Osteocyte (in vitro differentiated cells): ENCODE data around the gene ZNF275. TPM values are rescaled to one million over a fixed set of nuclear protein-coding genes. Genes with fewer than 3 reads are reported as not detected.

Experiments used
- DNase-seq: peaks from one replicate; pipeline ENCODE4 v3.0.0; 2021; ENCODE audit warnings: mixed read lengths; ENCODE audit not compliant: unreplicated experiment; ENCODE audit errors: extremely low spot score
- H3K27ac Mint-ChIP-seq: one replicate; pipeline ENCODE4 v1.8.0; 2021; ENCODE audit warnings: mild to moderate bottlenecking, mixed read lengths; ENCODE audit not compliant: unreplicated experiment
- H3K27me3 Mint-ChIP-seq: one replicate; pipeline ENCODE4 v1.8.0; 2021; ENCODE audit warnings: mixed read lengths; ENCODE audit not compliant: unreplicated experiment
- H3K36me3 Mint-ChIP-seq: one replicate; pipeline ENCODE4 v1.8.0; 2021; ENCODE audit warnings: mixed read lengths; ENCODE audit not compliant: unreplicated experiment
- H3K4me1 Mint-ChIP-seq: one replicate; pipeline ENCODE4 v1.8.0; 2021; ENCODE audit warnings: mixed read lengths; ENCODE audit not compliant: unreplicated experiment
- H3K4me3 Mint-ChIP-seq: one replicate; pipeline ENCODE4 v1.8.0; 2021; ENCODE audit warnings: mild to moderate bottlenecking, moderate library complexity, mixed read lengths; ENCODE audit not compliant: unreplicated experiment
- H3K9me3 Mint-ChIP-seq: one replicate; pipeline ENCODE4 v1.8.0; 2021; ENCODE audit warnings: mixed read lengths; ENCODE audit not compliant: unreplicated experiment
- total RNA-seq: library from RNA; stranded (reverse); gene quantifications from 2 replicates; pipeline ENCODE4 v1.2.1, GENCODE V29; 2021
- TF ChIP-seq, protein P1 (sequence below): fragments of 200-600 bp; sonication (generic); IDR thresholded peaks from 2 replicates; pipeline ENCODE4 v1.5.0; 2021; ENCODE audit warnings: antibody characterized with exemption, mild to moderate bottlenecking, moderate library complexity

The ZNF275 gene
- total RNA-seq, 1 donor from 2014 or later = 14.6 TPM

DNA sequence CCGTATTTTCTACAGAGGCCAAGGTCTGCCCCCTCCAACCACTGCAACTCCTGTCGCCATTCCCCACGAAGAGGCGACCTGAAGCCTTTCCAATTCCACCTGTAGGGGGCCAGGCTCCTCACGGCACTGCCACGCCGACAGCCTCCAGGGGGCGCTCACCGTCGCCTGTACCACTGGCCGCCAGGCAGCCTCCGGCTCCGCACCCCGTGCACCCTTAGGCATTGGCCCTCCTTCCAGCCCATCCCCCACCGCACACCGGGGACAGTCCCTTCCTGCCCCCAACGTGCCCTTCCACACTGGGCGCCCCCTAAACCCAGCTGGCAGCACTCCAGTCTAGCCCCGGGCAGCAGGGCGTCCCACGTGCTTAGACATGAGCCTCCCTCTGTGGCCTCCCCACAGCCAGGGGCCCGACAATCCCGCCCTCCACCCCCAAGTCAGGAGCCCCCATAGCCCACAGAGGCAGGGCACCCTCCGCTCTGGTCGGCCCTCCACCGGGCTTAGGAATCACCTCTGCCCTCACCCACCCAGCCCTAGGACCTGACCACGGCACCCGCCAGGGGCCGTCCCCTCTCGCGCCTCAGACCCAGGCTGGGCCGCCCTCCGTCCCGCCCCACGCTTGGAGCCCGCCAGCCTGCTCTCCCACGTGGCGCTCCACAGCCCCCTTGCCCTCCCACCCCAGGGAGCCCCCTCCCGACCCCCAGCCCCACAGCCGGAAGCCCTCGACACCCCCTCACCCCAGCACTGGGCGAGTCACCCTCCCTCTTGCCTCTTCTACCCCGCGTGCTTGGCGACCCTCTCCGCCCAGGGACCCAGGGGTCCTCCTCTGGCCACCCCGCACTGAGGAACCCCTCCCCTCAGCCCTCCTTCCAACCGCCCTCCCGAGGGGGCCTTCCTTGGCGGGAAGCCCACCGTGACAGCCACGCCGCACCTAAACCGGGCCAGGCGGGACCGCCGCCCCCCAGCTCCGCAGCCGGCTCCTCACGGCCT is 66.5 kb downstream of the ZNF275 start:
- TF ChIP-seq, protein P1, sequence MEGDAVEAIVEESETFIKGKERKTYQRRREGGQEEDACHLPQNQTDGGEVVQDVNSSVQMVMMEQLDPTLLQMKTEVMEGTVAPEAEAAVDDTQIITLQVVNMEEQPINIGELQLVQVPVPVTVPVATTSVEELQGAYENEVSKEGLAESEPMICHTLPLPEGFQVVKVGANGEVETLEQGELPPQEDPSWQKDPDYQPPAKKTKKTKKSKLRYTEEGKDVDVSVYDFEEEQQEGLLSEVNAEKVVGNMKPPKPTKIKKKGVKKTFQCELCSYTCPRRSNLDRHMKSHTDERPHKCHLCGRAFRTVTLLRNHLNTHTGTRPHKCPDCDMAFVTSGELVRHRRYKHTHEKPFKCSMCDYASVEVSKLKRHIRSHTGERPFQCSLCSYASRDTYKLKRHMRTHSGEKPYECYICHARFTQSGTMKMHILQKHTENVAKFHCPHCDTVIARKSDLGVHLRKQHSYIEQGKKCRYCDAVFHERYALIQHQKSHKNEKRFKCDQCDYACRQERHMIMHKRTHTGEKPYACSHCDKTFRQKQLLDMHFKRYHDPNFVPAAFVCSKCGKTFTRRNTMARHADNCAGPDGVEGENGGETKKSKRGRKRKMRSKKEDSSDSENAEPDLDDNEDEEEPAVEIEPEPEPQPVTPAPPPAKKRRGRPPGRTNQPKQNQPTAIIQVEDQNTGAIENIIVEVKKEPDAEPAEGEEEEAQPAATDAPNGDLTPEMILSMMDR = peak; percentile 55
- H3K4me1 Mint-ChIP-seq = no peaks in the 10 kb centered on the region
- no peaks in the 10 kb centered on the region for H3K36me3 Mint-ChIP-seq
- no peak overlapping the region for H3K27ac Mint-ChIP-seq
- peaks cover 18% of the 10 kb centered on the region for H3K27me3 Mint-ChIP-seq
- DNase-seq = no peak
- H3K4me3 Mint-ChIP-seq = no peak overlapping the region
- H3K9me3 Mint-ChIP-seq = peaks cover 4% of the 10 kb centered on the region

GRCh38 chrX:153401133-153401764 is 67.3 kb downstream of the ZNF275 start, which contains the start of gene PNMA6E:
TSS of gene PNMA6E (minus strand) at chrX:153401350. CDS start at chrX:153398849, 2,501 bp downstream.
- peaks cover 4% of the 10 kb centered on the region for H3K9me3 Mint-ChIP-seq
- no peak within 1 kb of the TSS for H3K27ac Mint-ChIP-seq
- TF ChIP-seq, protein P1 = no peak
- peaks cover 16% of the 10 kb centered on the region for H3K27me3 Mint-ChIP-seq
- H3K36me3 Mint-ChIP-seq = no peaks in the 10 kb centered on the region
- H3K4me3 Mint-ChIP-seq = no peak within 1 kb of the TSS
- H3K4me1 Mint-ChIP-seq = no peaks in the 10 kb centered on the region
- DNase-seq = no peak

Other genes starting within 250 kb of the ZNF275 start
- not detected in 2 replicates for gene MAGEA1, start 154.9 kb upstream of the ZNF275 start, total RNA-seq
- not detected in 2 replicates for gene PNMA6F, start 12.4 kb upstream of the ZNF275 start, total RNA-seq
- gene PNMA6E, start 67.2 kb downstream of the ZNF275 start, total RNA-seq = not detected in 2 replicates
- 0.05 TPM in 2 replicates for gene ZFP92, start 77.3 kb downstream of the ZNF275 start, total RNA-seq
- gene TREX2, start 111.9 kb downstream of the ZNF275 start, total RNA-seq = 2.5 TPM in 2 replicates
- 55.7 and 60.3 TPM in 2 replicates for gene HAUS7, start 136.4 kb downstream of the ZNF275 start, total RNA-seq
- 1,581 and 1,633 TPM in 2 replicates for gene BGN, start 160.8 kb downstream of the ZNF275 start, total RNA-seq
- gene ATP2B3, start 183.5 kb downstream of the ZNF275 start, total RNA-seq = 0.21 and 0.39 TPM in 2 replicates